Mesothelial cell of epicardium (in vitro differentiated cells): Measurements from ENCODE around the gene BIRC6. TPM values are rescaled to one million over a fixed set of nuclear protein-coding genes. Genes with fewer than 3 reads are reported as not detected.
"Not testable (repeated sequence)": the region's sequence is repeated elsewhere in the genome, so short reads cannot be mapped to it uniquely, and the experiment has no call there.

Experiments used
- DNase-seq, 2 experiments: peaks; one replicate each; pipeline ENCODE4 v3.0.0; 2021; ENCODE audit warnings: low spot score in 2 of 2; ENCODE audit not compliant: unreplicated experiment in 2 of 2
- H3K27ac Mint-ChIP-seq: 2 replicates; pipeline ENCODE4 v1.8.0; 2021; ENCODE audit warnings: mixed read lengths
- H3K27me3 Mint-ChIP-seq: 2 replicates; pipeline ENCODE4 v1.8.0; 2021; ENCODE audit warnings: low read depth, mixed read lengths
- H3K36me3 Mint-ChIP-seq: 2 replicates; pipeline ENCODE4 v1.8.0; 2021; ENCODE audit warnings: mixed read lengths
- H3K4me1 Mint-ChIP-seq: 2 replicates; pipeline ENCODE4 v1.8.0; 2021; ENCODE audit warnings: mixed read lengths
- H3K4me3 Mint-ChIP-seq: 2 replicates; pipeline ENCODE4 v1.8.0; 2021; ENCODE audit warnings: mild to moderate bottlenecking, moderate library complexity, mixed read lengths
- H3K9me3 Mint-ChIP-seq: 2 replicates; pipeline ENCODE4 v1.8.0; 2021; ENCODE audit warnings: mixed read lengths
- total RNA-seq: library from RNA; stranded (reverse); gene quantifications from 3 replicates; pipeline ENCODE4 v1.2.1, GENCODE V29; 2021
- TF ChIP-seq, protein P1 (sequence below): fragments of 200-600 bp; sonication (generic); IDR thresholded peaks from one replicate; pipeline ENCODE4 v1.5.0; 2021; ENCODE audit warnings: antibody characterized with exemption; ENCODE audit not compliant: unreplicated experiment

The BIRC6 gene
- total RNA-seq = 101 to 112 TPM (median 110 TPM) in 3 replicates

DNA sequence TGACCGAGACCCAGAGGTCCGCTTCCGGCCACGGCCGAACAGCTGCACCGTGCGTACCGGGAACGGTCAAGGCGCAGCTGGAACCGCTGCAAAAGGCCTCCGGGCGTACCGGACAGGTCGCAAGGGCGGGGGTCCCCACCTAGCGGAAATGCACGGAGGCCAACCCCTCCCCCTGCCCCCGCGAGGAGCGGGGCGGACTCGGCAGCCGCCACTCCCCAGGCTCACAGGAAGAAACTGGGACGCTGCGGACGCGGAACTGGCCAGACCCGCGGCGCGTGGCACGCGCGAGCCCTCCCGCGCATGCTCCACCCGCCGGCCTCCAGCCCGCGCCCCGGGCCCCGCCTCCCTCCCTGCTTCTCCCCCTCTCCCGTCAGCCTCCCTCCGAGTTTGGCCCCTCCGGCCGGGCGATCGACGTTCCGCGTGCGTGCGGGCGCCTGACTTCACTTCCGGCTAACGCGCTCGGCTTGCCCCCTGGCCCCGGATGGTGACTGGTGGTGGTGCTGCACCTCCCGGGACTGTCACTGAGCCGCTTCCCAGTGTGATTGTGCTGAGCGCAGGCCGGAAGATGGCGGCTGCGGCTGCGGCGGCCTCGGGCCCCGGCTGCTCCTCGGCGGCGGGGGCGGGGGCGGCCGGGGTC is at the start of gene BIRC6:
BIRC6 (plus strand) TSS at position 343 of the 637 bp plus-strand sequence; CDS start at position 482, 139 bp downstream.
- TF ChIP-seq, protein P1, sequence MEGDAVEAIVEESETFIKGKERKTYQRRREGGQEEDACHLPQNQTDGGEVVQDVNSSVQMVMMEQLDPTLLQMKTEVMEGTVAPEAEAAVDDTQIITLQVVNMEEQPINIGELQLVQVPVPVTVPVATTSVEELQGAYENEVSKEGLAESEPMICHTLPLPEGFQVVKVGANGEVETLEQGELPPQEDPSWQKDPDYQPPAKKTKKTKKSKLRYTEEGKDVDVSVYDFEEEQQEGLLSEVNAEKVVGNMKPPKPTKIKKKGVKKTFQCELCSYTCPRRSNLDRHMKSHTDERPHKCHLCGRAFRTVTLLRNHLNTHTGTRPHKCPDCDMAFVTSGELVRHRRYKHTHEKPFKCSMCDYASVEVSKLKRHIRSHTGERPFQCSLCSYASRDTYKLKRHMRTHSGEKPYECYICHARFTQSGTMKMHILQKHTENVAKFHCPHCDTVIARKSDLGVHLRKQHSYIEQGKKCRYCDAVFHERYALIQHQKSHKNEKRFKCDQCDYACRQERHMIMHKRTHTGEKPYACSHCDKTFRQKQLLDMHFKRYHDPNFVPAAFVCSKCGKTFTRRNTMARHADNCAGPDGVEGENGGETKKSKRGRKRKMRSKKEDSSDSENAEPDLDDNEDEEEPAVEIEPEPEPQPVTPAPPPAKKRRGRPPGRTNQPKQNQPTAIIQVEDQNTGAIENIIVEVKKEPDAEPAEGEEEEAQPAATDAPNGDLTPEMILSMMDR = no peak
- Mint-ChIP-seq H3K36me3 (no peaks in the 10 kb centered on the region), H3K9me3 (no peaks in the 10 kb centered on the region), H3K4me3 (peak within 1 kb of the TSS; percentile 95), H3K4me1 (peaks cover 23% of the 10 kb centered on the region), H3K27ac (peak within 1 kb of the TSS; percentile 97), H3K27me3 (no peaks in the 10 kb centered on the region)
- DNase-seq = peak; percentile 92 to 97

- Mint-ChIP-seq H3K4me3 (no peak overlapping the region), H3K4me1 (no peaks in the 10 kb centered on the region), H3K36me3 (peaks cover 11% of the 10 kb centered on the region), H3K9me3 (no peaks in the 10 kb centered on the region), H3K27ac (no peak overlapping the region), H3K27me3 (no peaks in the 10 kb centered on the region)
- DNase-seq = no peak
- TF ChIP-seq, protein P1 = no peak
Measured at GRCh38 chr2:32310577-32310976, 46.2 kb upstream of the BIRC6 start.

GRCh38 chr2:32314886-32315285 is 41.9 kb upstream of the BIRC6 start:
- Mint-ChIP-seq H3K27ac (no peak overlapping the region), H3K4me3 (no peak overlapping the region), H3K27me3 (no peaks in the 10 kb centered on the region), H3K36me3 (peaks cover 4% of the 10 kb centered on the region), H3K4me1 (no peaks in the 10 kb centered on the region), H3K9me3 (no peaks in the 10 kb centered on the region)
- DNase-seq = no peak
- TF ChIP-seq, protein P1 = no peak

DNA sequence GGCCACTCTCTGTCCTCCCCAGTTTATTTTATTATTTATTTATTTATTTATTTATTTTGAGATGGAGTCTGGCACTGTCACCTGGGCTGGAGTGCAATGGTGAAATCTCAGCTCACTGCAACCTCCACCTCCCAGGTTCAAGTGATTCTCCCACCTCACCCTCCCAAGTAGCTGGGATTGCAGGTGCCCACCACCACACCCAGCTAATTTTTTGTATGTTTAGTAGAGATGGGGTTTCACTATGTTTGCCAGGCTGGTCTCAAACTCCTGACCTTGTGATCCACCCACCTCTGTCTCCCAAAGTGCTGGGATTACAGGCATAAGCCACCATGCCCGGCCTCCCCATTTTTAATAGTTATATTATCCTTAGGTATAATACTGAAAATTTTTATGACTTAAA is 28.1 kb upstream of the BIRC6 start:
- H3K27me3 Mint-ChIP-seq = not testable (repeated sequence)

GRCh38 chr2:32329180-32329980 is 27.4 kb upstream of the BIRC6 start:
- H3K27ac Mint-ChIP-seq = not testable (repeated sequence)

More for the DNA sequence above, 28.1 kb upstream of the BIRC6 start:
- not testable (repeated sequence) for DNase-seq, H3K4me3 Mint-ChIP-seq, H3K9me3 Mint-ChIP-seq, H3K27ac Mint-ChIP-seq, H3K36me3 Mint-ChIP-seq, H3K4me1 Mint-ChIP-seq

GRCh38 chr2:32330136-32330535 is 26.7 kb upstream of the BIRC6 start:
- Mint-ChIP-seq H3K27me3 (no peaks in the 10 kb centered on the region), H3K36me3 (peaks cover 7% of the 10 kb centered on the region), H3K9me3 (no peaks in the 10 kb centered on the region), H3K4me3 (no peak overlapping the region), H3K4me1 (no peaks in the 10 kb centered on the region), H3K27ac (no peak overlapping the region)
- DNase-seq = no peak
- TF ChIP-seq, protein P1 = no peak

More at GRCh38 chr2:32329180-32329980, 27.4 kb upstream of the BIRC6 start:
- H3K4me1 Mint-ChIP-seq, H3K9me3 Mint-ChIP-seq, H3K27me3 Mint-ChIP-seq, H3K36me3 Mint-ChIP-seq, H3K4me3 Mint-ChIP-seq, DNase-seq: not testable (repeated sequence)
